ENCODE results near the gene ADAMTS5. TPM values are rescaled to one million over a fixed set of nuclear protein-coding genes. Genes with fewer than 3 reads are reported as not detected.

Gene ADAMTS5
- total RNA-seq (2022; extraction: Qiagen RNA extraction): not detected in 5 replicates

DNA sequence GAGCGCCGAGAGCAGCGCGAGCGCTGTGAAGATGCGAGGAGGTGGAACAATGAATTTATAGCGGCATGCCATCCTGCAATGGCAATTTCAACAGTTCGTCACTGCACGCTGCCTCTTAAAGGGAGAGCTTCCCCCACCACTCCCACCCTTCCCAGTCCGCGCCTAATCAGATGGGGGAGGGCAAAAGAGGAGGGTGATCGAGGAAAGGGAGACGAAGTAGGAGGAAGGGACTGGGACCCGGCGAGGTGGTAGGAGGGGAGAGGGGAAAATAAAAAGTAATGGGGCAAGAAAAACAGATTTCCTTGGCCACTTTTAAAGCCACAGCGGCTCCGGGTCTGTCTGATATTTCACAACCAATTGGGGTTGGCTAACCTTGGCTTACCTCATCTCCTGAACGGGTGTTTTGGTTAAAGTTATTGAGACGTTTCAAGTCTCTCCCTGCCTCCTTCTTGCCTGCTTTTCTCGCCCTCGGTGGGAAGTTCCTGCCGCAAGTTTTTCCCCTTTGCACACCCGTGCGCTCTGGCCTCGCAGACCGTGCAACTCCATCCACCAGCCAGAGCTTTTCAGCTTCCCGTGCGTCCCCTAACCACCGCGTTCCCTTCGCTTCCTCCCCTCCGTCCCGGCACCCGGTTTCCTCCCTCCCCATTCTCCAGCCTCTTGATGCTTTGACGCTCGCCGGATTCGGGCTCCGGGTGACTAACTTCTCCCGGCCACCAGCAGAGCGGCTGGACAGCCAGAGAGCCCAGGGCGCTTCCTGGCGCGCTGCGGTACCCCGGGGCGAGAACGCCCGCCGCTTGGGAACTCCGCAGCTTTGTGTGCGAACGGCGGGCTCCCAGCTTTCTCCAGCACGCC lies at the start of gene ADAMTS5:
Gene ADAMTS5 (minus strand): TSS at position 27 of the 852 bp plus-strand sequence. CDS start 697 bp downstream, outside the sequence.

Other genes with a start within 250 kb of the ADAMTS5 start
- gene ADAMTS1, start 121.7 kb downstream of the ADAMTS5 start, total RNA-seq (2022; extraction: Qiagen RNA extraction): 0.02 to 0.59 TPM (median 0.08 TPM) in 5 replicates

Measured in A549 treated with Hydrocortisone at 1 μM for 4 hours (cell line).